AG04450 (cell line): ENCODE data around the gene MAPKAPK2. TPM values are rescaled to one million over a fixed set of nuclear protein-coding genes. Genes with fewer than 3 reads are reported as not detected.

Experiments
- CTCF ChIA-PET: fragments of 300-600, 350-600 bp; formaldehyde crosslinking; extraction: SDS; loops from one replicate; lab custom pipeline; 2022; ENCODE audit warnings: antibody characterized with exemption, inconsistent platforms; lab: Charles Lee
- POLR2A ChIA-PET: fragments of 350-600 bp; formaldehyde crosslinking; extraction: SDS; loops from one replicate; lab custom pipeline; 2021; ENCODE audit warnings: antibody characterized with exemption, inconsistent platforms; lab: Yijun Ruan, JAX
- DNase-seq: peaks from one replicate; pipeline ENCODE4 v3.0.0-alpha.2; 2011; ENCODE audit warnings: low read depth, low spot score
- H3K27ac ChIP-seq: one replicate; pipeline ENCODE4 v1.5.1; 2012; ENCODE audit warnings: low read depth, low read length, control low read depth
- H3K27me3 ChIP-seq: one replicate; pipeline ENCODE4 v1.6.0; 2012; ENCODE audit warnings: low read length; ENCODE audit not compliant: control insufficient read depth, insufficient read depth
- H3K4me3 ChIP-seq: 2 replicates; pipeline ENCODE4 v1.5.1; 2011; ENCODE audit warnings: mild to moderate bottlenecking, low read depth, low read length, control low read depth
- H3K9me3 ChIP-seq: 2 replicates; pipeline ENCODE4 v1.5.1; 2012; ENCODE audit warnings: low read length; ENCODE audit not compliant: control insufficient read depth, insufficient read depth
- CTCF ChIP-seq: IDR thresholded peaks from 2 replicates; pipeline ENCODE4 v1.5.1; 2011; ENCODE audit warnings: low read depth, low read length, control low read depth, inconsistent platforms
- polyA plus RNA-seq: library from polyadenylated mRNA; depleted of rRNA; stranded (reverse); fragments of >200 nt; gene quantifications from 2 replicates; pipeline ENCODE4 v1.2.3, GENCODE V29; 2011

The MAPKAPK2 gene
- polyA plus RNA-seq, 1 experiment: 64.9 TPM

- TF ChIP-seq CTCF: no peak
- no peak overlapping the region for H3K4me3 ChIP-seq
- ChIA-PET CTCF (interaction anchor here (0.6 to 10.3 kb wide), 9 partner anchors 9 to 310 kb away, joined by 3 to 88 read pairs (median 6); no protein-coding TSS in a partner anchor), POLR2A (interaction anchor here (0.6 to 1.0 kb wide), 3 partner anchors 41 to 217 kb away, joined by 3 to 5 read pairs (median 3); no protein-coding TSS in a partner anchor)
- no peaks in the 10 kb centered on the region for H3K27me3 ChIP-seq
- no peak overlapping the region for H3K27ac ChIP-seq
- H3K9me3 ChIP-seq: no peaks in the 10 kb centered on the region
- DNase-seq: no peak
Observed at GRCh38 chr1:206715552-206716158, 30.9 kb downstream of the MAPKAPK2 start.

GRCh38 chr1:206716159-206716869 lies 31.6 kb downstream of the MAPKAPK2 start:
- Histone ChIP-seq H3K27ac (no peak overlapping the region), H3K27me3 (no peaks in the 10 kb centered on the region), H3K9me3 (no peaks in the 10 kb centered on the region), H3K4me3 (no peak overlapping the region)
- CTCF ChIA-PET: interaction anchor here (0.6 to 10.3 kb wide), 7 partner anchors 9 to 309 kb away, joined by 3 to 88 read pairs (median 6); no protein-coding TSS in a partner anchor
- POLR2A ChIA-PET: no interaction called here
- TF ChIP-seq CTCF: no peak
- DNase-seq: no peak

- Histone ChIP-seq H3K27ac (no peak overlapping the region), H3K4me3 (no peak overlapping the region), H3K27me3 (no peaks in the 10 kb centered on the region), H3K9me3 (no peaks in the 10 kb centered on the region)
- POLR2A ChIA-PET: no interaction called here
- no peak for DNase-seq
- CTCF ChIA-PET: interaction anchor here (0.8 to 10.3 kb wide), 4 partner anchors 8 to 195 kb away, joined by 3 to 88 read pairs (median 8); no protein-coding TSS in a partner anchor
- no peak for TF ChIP-seq CTCF
Observed at GRCh38 chr1:206716870-206717673, 32.4 kb downstream of the MAPKAPK2 start.

GRCh38 chr1:206717674-206717989 lies 32.9 kb downstream of the MAPKAPK2 start:
- no peak overlapping the region for H3K4me3 ChIP-seq
- ChIA-PET CTCF (interaction anchor here (3.5 kb wide), 1 partner anchor 17 kb away, joined by 11 read pairs; no protein-coding TSS in a partner anchor), POLR2A (no interaction called here)
- TF ChIP-seq CTCF: no peak
- no peaks in the 10 kb centered on the region for H3K27me3 ChIP-seq
- no peak overlapping the region for H3K27ac ChIP-seq
- no peaks in the 10 kb centered on the region for H3K9me3 ChIP-seq
- DNase-seq: no peak
